ENCODE measurements around the gene TANGO2. TPM values are rescaled to one million over a fixed set of nuclear protein-coding genes. Genes with fewer than 3 reads are reported as not detected.

TANGO2 gene
- total and polyA plus RNA-seq, 9 of the 15 experiments (the other 6 are each of a cell fraction or from before 2014, with no cell fraction given), result 15.5 to 94.9 (median 70.1) TPM

GRCh38 chr22:20112623-20113511 lies 92.0 kb downstream of the TANGO2 start (continued):
- TF ChIP-seq REST (IDR thresholded peaks at IDR 0.05; ENCODE audit: borderline replicate concordance) (no peak), REST (CRISPR knock-in tag; IDR thresholded peaks at IDR 0.05; ENCODE audit: low read depth) (0 out of 2 replicates have a peak, but pooled peaks have one; percentile 26), THAP12 (CRISPR knock-in tag; IDR thresholded peaks at IDR 0.05) (peak; percentile 60), ELF4 (CRISPR knock-in tag; IDR thresholded peaks at IDR 0.05) (peak; percentile 39; the same call in 1 of the 2 replicates), RBFOX2 (IDR thresholded peaks at IDR 0.05; ENCODE audit: low read depth, low read length) (peak; percentile 78), POLR2B (IDR thresholded peaks at IDR 0.05; ENCODE audit: low read depth, partially characterized antibody) (peak; percentile 57), POLR2A (conservative IDR thresholded peaks at IDR 0.05) (peak; percentile 60), RFX7 (CRISPR knock-in tag; IDR thresholded peaks at IDR 0.05) (0 out of 2 replicates have a peak, but pooled peaks have one; percentile 65), SIRT6 (IDR thresholded peaks at IDR 0.05; ENCODE audit: low read depth, low read length) (peak; percentile 72), ZFP1 (CRISPR knock-in tag; IDR thresholded peaks at IDR 0.05) (peak; percentile 1; the same call in 1 of the 2 replicates)
- TF ChIP-seq, protein P1, sequence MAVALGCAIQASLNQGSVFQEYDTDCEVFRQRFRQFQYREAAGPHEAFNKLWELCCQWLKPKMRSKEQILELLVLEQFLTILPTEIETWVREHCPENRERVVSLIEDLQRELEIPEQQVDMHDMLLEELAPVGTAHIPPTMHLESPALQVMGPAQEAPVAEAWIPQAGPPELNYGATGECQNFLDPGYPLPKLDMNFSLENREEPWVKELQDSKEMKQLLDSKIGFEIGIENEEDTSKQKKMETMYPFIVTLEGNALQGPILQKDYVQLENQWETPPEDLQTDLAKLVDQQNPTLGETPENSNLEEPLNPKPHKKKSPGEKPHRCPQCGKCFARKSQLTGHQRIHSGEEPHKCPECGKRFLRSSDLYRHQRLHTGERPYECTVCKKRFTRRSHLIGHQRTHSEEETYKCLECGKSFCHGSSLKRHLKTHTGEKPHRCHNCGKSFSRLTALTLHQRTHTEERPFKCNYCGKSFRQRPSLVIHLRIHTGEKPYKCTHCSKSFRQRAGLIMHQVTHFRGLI (CRISPR knock-in tag; IDR thresholded peaks at IDR 0.05), result no peak
- TF ChIP-seq, protein P2, sequence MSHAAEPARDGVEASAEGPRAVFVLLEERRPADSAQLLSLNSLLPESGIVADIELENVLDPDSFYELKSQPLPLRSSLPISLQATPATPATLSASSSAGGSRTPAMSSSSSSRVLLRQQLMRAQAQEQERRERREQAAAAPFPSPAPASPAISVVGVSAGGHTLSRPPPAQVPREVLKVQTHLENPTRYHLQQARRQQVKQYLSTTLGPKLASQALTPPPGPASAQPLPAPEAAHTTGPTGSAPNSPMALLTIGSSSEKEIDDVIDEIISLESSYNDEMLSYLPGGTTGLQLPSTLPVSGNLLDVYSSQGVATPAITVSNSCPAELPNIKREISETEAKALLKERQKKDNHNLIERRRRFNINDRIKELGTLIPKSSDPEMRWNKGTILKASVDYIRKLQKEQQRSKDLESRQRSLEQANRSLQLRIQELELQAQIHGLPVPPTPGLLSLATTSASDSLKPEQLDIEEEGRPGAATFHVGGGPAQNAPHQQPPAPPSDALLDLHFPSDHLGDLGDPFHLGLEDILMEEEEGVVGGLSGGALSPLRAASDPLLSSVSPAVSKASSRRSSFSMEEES (CRISPR knock-in tag; IDR thresholded peaks at IDR 0.05), result no peak

Measured in K562 (cell line).